NCI-H2171 (cell line): ENCODE results near the gene COL5A2.

ENCODE experiments used
- DNase-seq: peaks from one replicate; lab custom pipeline; 2025; lab: John Stamatoyannopoulos, UW

COL5A2 gene

DNA sequence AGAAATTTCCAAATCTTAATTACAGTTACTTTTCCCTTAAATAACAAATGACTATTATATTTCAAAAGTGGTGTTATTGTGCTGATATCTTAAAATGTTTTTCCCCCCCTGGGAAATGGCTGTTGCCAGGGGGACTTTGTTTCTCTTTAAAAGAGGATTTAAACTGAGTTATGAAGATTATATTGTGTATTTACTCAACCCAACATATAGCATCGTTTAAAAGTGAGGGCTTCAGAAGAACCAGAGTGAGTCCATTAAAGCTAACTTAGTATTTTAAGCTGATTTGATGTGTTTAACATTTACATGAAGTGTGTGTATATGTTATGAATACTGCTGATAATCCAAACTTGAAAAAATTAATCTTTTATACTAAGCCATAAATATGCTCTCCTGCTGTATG, 81.6 kb downstream of the COL5A2 start:
- no peak for DNase-seq

DNA sequence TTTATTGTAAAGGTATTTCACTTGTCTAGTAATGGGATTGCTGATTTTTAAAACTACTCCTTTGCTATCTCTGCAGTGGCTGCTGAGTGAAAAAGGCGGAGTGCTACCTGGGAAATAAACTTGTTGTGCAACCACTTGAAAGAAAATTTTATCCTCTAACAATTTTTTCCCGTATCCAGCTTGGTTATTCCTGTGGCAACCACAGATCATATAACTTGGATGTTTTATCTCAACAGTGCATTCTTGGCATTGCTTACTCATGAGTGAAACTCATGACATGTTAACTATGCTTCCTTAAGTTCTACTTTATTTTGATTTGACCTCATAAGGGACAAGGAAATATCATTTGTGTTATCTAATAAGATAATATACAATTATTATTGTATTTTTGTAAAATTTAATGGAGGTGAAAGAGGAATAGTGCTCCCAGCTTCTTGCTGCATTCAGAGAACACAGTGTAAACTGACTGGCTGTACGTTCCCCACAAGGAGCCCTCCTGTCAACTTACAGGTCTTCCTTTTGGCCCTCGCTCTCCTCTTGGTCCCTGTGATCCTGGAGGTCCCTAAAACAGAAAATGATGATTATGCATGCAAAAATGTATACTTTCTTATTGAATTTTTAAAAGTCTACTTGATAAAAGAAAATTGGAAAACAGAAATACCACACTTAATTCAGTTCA, 82.7 kb downstream of the COL5A2 start:
- DNase-seq: no peak

DNA sequence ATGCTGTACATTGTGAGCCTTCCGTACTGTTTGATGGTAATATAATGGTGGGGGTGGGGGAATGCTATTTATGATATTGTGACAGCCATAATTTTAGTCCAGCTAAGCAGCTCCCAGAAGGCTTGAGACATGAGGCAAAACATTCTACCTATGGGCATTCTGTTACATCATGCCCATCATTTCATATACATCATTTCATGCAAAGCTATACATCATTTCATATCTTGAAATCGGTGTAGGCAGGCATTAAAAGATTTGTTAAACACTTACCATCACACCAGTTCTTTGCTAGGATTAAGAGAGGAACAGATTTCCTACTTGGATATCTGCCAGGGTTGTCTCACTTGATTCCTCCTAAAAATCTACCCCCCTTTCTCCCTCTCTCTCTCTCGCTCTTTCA, 84.5 kb downstream of the COL5A2 start:
- DNase-seq: no peak

DNA sequence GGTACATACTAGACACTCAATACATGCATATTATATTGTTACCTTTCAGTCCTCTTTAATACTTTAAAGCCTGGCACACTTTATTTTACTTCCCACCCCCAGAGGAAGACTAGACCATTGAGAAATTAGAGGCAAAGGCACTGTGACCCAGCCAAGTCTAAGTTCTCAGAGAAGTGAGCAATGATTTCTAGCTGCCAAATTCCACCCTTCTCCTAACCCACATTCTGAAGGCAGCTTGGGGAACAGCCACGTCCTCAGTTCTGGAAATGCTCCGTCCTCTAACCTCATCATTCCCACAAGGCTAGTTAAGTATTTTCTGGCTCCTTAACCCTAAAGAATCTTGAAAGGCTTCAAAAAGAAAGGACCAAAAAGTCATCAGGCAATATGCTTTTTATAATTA, 86.6 kb downstream of the COL5A2 start:
- no peak for DNase-seq

DNA sequence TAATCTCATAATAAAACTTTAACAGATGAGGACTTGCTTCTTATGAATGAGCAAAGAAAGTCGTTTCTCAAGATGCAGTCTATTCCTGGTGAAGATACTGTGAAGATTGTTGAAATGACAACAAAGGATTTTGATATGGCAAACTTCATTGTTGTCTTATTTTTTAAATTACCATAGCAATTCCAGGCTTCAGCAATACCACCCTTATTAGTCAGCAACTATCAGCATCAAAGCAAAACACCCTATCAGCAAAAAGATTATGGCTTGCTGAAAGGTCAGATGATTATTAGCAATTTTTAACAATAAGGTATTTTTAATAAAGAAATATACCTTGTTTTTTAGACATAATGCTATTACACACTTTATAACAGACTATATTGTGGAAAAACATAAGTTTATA, 88.3 kb downstream of the COL5A2 start:
- no peak for DNase-seq

DNA sequence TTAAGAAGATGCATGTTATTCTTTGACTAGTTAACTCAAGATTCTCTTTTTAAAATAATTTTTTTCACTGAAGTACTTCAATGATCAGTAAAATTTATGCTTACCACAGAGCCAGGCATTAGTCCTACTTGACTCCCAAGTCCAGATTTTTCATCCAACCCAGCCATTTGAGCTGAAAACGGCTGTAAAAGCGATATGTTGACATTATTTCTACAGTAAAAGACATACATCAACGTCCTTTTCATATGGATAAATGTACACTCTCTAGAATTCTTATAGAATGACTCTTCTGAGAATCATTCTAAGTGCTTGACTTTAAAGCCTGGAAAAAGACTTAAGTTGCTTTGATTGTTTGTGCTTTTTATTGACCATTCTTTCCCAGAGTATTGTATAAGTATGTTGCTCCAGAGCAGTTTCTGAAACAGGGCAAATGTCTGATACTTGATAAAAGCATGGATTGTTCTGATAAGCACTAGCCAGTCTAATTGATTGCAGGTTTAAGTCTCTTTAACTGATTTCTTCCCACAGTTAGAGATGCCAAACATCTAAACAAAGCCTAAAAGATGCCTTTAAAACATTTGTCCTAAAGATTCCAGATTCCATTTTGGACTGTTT, 90.9 kb downstream of the COL5A2 start:
- DNase-seq: no peak

DNA sequence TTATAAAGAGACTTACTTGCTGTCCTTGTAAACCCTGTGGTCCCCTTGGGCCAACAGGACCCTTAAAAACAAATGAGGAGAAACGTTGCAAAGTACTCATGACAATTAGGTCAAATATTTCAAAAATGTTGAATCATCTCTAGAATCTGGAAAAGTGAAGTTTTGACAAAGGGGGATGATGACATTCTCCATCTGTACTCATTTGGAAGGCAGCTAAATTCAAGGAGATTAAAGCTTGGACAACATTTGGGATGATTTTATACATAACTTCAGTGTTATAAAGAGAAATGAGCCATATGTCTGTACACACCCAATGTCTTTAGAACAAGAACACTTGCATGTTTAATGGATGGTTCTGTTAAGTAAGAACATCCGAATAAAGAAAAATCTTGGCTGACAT, 92.9 kb downstream of the COL5A2 start:
- no peak for DNase-seq

DNA sequence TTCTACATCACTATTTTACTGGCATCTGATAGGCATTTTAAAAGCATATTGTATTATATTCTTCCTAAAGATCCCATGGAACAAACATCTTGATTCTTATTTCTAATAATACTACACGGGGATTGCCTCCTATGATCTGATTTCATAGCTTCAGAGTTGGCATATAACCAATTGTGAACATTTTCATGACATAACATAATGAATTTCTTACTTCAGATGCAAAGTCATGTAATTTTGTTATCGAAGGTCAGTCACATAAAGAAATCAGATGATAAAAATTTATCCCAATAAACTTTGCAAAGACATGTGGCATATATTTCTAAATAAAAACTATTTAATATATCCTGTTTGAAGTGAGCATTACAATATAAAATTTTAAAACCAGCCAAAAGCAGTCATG, 93.3 kb downstream of the COL5A2 start:
- DNase-seq: no peak

DNA sequence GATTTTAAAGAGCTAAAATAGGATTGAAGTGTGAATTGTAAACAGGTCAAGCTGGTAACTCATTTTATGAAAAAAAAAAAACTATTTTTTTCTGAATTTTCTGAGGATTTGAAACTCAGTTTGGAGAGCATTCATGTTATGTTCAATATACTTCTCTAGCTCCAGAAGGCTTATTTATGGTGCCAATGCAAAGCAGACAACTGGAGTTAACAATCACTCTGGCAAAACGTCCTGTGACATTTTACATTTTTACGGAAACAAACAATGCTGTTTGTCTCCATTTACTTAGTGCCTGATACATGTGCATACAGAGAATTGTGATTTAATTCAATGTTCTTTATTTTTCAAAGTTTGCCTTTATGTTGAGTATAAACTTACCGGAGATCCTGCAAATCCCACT, 96.0 kb downstream of the COL5A2 start:
- no peak for DNase-seq

DNA sequence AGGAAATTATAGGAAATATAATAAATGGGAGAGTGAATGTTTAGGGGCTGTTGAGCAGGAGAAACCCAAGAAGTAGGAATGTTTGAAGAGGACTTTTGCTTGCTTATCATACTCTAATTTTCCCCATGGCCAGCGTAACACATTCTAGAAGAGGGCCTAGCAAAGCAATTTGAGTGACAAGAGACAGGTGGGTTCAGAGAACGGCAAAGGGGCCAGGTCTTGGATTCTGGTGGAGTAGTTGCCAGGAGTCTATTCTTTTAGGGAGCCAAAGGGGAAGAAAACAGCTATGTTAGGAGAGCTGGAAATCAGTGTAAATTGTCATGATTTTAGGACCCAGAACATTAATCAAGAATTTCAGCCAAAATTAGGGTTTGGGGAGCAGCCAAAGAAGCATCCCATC, 96.5 kb downstream of the COL5A2 start:
- no peak for DNase-seq

DNA sequence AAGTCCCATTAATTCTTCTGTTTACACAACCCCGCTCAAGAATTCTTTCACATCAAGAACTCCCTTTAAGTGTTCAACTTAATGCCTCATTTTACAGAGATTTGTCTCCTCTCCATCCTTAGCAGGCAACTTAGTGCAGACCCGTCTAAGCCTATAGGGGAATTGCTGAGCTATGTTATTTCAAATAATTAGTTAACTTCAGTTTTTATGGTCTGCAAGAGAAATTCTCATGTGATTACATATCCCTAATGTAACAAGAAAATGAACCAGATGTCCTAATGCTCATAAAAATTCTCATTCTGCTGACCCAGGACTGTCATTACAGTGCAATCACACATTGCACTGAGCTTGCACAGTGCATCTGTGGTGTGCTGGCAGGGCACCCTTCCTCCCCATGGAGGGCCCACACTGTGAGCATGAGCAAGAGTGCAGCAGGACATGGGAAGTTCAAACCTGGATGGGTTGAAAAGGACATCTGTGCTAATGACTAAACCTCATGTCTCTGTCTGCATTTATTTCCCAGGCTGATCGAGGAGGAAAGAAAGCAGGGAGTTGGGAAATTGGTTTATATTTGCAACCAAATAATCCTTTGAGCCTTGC, 97.1 kb downstream of the COL5A2 start:
- no peak for DNase-seq

DNA sequence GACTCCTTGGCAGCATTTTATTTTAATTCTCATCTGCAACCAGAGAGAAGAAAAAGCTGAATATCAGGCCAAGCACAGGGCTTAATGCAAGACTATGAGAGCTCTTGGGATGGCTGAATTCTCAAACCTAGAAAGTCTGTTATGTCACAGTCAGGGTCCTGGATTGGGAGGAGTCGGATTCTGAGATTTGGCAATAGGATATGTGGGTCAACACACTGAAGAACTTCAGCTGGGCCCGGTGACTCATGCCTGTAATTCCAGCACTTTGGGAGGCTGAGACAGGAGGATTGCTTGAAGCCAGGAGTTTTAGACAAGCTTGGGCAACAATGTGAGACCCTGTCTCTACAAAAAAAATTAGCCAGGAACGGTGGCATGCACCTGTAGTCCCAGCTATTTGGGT, 103.0 kb downstream of the COL5A2 start:
- no peak for DNase-seq

DNA sequence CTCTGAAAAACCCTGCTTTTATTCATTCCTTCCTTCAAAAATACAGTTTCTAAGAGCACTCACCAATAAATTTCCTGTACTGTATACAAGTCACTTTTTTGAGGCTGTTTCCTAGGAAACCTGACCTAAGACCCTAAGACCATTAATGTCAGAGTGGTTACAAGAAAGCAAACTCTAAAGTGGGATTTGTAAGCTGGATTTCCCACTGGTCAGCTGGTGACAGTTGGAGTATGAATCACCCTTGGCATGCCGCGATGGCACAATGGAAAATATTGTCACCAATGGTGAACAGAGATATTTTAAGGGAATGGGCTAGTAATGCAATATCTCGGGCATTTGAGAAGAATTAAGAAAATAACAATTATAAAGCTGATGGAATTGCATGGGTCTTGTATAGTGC, 103.4 kb downstream of the COL5A2 start:
- DNase-seq: no peak

DNA sequence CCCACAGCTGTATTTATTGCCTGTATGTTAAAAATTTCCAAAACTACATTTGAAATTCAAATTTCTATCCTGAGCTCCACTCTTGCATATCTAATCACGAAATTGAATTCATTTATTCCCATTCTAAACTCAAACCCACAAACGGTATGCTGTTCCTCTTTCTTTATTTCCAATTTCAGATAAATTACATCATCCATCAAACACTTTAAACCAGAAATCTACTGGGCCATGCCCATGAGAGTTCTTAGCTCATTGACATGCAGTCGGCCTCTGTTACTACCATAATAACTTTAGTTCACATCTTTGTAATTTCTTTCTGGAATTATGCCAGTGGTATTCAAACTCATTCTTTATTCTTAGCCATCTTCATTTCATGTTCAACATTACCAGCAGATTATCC, 105.1 kb downstream of the COL5A2 start:
- no peak for DNase-seq

DNA sequence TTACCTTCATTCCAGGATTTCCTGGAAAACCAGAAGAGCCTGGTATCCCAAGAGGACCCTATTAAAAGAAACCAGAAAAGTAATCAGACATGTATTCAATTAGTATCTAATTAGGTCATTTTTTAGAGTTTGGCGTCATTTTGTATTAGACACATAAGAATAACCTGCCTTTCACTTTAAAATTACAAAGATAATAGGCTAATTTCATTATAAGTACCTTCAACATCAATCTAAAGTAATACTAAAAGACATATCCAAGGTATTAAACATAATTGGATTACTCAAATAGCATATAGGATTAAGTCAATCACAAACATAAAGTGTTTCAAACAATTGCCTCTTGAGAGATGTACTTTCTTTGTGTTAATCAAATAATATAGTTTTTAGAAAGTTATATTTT, 107.5 kb downstream of the COL5A2 start:
- DNase-seq: no peak

DNA sequence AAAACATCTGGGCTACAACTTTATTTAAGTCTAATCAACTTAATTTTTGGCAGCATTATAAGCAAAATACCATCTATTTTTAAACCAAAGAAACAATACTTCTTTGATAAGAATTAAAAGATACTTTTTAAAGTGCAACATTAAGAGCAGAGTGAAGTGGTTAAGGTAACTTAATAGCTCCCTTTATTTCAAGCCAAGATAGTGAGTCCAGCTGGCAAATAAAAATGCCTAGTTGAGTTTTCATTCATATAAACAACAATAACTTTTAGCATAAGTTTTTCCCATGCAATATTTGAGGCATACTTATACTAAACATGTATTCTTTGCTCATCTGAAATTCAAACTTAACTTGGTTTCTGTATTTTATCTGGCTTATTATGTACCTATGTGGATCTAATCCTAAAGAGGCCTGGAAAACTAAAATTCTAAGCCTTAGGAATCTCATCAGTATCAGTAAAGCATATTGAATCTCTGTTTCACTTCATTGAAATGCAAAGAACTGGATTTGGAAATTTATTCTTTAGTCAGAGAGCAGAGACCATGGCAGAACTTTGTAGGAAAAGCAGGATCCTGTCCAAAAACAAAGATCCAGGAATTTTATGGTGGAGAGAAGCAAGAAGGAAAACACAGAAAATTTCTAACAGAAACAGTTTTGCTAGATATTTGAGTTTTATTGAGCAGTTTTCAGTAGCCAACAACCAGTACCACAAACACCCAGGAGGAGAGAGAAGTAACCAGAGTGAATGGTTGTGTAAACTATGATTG, 109.5 kb downstream of the COL5A2 start:
- no peak for DNase-seq

DNA sequence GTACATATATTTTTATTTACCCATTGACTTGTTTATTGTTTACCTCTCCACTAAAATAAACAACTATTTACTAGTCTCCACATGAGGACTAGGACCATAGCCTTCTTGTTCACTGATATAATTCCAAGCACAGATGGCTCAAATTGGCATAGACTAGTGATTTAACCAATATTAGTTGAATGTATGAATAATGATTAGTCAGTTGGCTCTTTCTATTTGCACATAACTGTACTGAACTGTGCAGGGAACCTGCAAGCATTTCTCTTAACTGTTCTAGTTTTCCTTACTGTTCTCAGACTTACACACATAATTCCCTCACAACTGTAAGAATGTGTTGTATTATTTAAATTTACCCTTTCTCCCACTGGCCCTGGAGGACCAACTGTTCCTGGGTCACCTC, 113.5 kb downstream of the COL5A2 start:
- DNase-seq: no peak

DNA sequence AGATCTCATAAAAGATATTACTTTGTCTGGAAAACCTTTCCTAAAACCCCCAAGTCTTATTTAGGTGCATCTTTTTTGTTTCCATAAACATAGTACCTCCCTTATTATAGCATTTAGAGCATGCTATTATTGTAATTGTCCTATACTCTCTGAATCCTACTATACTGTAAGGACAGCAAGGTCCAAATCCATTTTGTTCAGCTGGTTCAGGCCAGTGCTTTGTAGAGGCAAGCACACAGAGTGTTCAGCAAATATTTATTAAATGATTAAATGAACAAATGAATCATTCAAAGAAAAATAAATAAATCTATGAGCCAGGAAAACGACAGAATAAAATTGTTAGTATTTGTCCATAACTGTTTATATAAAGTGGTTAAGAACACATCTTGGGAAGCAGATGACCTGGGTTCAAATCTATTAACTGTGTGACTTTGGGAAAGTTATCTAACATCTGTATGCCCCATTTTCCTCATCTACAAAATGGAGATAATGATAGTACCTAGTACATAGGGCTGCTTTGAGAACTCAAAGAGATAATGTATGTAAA, 119.4 kb downstream of the COL5A2 start:
- no peak for DNase-seq

DNA sequence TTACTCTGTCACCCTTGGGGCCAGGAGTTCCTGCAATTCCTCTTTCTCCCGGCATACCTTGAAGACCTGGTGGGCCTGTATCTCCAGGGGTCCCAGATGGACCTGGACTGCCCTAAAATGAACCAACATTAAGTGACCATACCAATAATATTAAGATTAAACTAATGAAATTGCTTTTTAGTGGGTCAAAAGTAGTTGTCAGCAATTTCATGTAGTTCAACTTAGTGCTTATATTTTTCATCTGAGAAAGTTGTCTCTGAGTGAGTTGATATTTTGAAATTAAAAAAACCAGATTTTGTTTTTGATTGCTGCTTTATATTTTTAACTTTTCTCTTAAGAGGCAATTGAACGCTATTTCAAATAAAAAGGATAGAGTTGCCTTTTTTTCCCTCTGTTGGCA, 122.2 kb downstream of the COL5A2 start:
- DNase-seq: no peak

DNA sequence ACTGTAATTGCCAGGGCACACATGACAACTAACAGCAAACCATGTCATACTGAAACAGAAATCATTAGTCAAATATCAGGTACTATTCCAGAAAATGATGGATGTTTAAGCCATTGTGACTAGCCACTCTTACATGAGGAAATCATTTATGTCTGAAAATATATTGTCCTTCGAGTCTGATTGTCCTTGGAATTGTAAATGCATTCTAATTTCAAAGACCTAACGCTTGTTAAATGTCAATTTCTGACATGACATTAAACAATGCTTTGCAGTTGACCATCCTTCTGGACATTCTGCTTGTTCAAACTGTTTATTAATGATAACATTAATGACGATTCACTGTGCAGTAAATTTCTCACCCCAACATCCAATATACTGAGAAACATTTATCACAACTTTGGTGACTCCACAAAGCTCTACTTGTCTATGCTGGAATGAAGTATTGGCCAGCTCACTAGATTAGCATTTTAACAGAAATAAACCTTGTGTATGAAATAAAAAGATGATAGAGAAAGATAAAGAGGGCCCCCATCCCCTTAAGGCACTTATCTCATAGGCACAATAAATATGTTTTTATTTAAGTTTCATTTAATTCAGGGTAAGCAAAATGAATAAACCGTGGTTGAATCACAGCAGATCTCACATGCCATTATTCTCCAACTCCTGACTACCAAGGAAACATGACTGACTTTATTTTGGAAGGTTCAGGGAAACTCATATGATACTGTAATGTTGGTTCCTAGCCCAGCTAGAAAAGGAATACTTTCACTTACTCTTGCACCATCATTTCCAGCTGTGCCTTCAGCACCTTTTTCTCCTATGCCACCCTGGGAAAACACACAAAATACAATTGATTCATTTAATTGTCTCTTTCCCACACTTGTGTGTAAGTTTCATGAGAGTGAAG, 123.1 kb downstream of the COL5A2 start:
- no peak for DNase-seq

DNA sequence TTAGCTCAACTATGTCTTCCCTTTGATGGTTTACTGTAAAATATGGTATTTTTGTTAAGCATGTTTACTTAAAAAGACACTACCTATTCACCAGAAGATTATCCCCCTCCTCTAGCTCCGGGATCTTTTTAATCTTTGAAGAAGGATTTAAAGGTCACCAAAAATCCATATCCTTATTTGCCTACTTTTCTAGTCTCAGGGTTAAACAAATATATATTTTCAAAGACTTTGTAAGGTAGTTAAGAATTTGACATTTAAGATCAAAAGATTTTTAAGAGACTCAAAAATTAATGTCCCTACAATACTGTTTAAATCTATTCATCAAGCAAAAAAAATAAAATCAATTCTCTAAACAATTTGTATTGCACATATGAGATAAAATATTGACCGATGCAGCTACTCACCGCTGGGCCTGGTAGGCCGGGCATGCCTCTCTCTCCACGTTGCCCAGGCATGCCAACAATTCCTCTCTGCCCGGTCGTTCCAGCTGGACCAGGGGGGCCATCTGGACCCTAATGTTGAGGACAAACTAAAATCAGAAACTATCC, 129.3 kb downstream of the COL5A2 start:
- no peak for DNase-seq
